ENCODE measurements around the gene CHMP5.

CHMP5 gene

DNA sequence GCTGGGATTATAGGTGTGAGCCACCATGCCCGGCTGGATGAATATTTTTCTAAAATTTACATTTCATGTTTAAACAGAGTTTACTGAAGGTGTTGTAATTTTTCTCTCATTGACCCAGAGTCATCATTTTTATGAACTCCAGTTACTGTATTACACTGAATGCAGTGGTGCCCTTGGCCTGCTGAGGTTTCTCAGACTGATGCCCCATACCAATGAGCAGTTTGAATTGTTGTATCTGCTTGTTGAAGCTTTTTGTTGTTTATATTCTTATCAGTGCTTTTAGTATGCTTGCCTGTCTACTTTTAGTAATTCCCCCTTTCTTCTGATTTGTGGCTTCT is 55.4 kb downstream of the CHMP5 start:
- DNase-seq: no peak

DNA sequence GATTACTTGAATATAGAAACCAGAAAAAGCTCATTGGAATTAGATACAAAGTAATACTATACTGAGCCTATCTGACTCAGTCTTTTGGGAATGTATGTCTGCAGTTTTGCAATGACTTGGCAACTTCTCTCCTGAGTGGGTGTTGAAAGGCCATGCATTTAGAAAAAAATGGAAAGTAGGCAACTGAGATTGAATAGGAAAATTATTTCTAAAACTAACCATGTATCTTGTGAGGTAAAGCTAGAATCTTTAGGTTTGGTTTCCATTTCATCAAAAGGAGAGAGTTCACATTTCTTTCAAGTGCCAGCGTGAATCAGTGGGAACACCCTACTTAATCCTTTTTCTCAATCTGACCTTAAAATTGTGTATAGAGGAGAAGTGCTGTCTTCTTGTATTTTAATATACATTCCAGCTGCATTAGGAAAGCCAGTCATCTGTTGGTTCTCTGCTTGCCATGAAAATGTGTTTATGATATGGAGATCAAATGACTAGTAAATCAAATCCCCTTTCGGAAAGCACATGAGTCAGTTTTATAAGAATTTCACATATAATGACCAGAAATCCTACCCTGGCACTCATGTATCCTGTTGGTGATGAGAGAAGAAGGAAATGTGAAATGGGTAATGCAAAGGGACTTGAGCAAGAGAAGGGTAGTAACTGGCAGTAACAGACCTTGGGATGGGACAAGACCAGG is 55.9 kb downstream of the CHMP5 start:
- no peak for DNase-seq

DNA sequence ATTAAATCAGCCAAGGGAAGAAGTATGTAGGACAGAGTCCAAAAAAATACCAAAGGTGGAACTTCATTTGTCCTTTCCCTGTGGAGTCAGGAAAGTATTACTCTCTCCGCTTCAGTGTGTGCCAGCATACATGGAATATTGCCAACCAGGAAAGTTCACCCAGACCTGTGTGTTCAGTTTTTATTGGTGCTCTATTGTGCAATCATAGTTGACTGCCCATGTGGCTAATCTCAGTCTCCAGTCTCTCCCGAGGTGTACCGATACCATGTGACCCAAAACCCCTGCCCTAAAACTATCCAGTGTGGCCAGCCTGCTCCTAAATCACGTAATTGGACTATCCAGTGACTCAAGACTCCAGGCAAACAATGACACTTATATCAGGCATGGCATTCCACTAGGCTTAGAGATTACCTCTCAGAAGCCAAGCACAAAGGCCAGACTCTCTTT is 64.3 kb downstream of the CHMP5 start:
- no peak for DNase-seq

DNA sequence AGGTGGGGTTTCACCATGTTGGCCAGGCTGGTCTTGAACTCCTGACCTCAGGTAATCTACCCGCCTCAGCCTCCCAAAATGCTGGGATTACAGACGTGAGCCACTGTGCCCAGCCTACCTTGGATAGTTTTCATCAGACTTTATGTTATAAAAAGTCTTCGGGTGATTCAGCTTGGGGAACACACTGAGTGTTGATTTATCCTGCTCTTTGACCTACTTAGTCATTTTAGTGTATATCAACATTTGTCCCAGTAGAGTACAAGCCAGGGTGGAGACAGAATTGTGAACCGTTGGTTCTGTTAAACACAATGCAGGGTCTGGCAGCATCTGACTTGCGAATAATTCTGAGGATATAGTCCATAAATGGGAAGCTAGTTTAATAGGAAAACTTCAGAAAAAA is 65.1 kb downstream of the CHMP5 start:
- DNase-seq: no peak

DNA sequence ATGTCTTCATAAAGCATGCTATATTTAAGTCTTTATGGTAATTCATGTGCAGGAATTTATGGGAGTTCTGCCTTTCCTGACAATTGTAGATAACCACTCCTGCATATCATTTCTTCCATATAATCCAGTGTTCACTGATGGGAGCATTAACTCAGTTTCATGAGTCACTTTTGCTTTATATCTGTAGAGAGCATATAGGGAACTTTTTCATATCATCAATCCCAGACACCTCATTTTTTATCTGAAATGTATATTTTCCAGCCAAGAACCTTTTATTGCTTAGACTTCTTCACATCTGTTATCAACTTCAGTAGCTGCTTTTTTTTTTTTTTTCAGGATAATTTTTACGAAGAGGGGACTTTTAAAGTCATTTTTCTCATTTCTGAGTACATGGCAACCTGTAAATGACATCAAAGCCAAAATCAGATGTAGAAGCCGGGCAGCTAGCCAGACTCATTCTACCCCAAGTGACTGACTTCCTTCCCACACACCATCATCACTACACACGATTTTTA is 66.6 kb downstream of the CHMP5 start:
- no peak for DNase-seq
